HPDE6-E6E7 (cell line): ENCODE results near the gene GPR3.

Experiments
- DNase-seq: peaks from one replicate; pipeline ENCODE4 v3.0.0; 2011; ENCODE audit warnings: missing footprints; ENCODE audit errors: extremely low spot score

Gene GPR3

DNA sequence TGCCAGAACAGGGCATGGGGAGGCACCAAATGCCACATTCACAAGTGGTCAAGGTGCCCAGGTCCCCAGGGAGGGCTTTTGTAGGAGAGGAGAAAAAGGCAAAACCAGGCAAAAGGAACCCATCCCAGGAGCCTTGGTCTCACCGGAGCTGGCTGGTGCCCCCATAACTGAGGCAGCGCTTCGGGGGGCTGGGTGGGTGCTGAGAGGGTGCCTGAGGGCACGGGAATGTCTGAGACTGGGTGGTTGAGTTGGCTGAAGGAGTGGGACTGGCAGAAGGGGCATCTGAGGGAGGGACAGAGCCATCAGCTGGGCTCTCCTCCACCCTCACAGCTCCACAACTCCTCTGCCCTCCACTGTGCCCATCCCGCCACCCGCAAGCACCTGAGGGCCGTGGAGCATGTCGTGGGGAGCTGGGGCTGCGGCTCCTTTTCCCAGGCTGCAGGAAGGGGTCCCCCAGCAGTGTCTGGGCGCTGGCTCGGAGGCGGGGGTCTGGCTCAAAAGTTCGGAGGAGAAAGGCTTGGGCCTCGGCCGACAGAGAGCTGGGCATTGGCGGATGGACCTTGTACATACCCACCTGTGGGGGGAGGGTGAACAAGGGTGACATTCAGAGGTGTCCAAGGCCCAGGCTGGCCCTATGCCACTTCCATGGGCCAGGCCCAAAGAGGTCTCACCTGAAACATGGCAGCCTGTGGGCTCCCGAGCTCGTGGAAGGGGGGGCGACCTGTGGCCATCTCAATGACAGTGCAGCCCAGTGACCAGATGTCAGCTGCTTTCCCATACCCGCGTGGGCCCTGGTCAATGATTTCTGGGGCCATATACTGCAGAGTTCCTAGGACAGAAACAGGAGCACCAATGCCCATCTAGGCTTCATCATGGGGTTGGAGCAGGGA is 34.1 kb upstream of the GPR3 start:
- DNase-seq: no peak

DNA sequence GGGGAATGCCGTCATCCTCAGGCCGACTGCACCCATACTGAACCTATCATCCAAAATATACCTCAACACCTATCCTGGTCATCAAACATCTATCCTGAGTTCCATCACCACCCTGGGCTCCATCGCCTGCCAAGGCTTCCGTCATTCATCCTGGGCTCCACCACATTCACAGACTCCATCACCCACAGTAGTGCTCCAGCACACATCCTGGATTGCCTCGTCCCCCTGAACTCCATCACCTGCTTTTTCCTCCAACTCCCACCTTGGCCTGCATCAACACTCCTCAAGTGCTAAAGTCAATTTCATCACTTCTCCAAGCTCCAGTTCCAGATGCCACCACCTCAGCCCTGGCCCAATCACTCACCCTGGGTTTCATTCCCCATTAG is 33.5 kb upstream of the GPR3 start:
- no peak for DNase-seq

DNA sequence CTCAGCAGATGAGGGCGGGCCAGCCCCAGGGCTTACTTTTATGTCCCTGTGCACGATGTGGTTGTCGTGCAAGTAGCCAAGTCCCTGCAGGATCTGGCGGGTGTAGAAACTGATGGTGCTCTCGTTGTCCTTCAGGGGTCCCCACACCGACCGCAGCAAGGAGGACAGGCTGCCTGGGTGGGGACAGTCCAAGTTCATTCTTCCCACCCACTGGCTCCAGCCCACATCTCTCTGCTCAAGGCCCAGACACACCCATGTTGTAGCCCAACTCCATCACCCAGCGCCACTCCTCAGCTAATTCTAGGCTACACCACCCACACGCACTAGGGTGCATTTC is 32.6 kb upstream of the GPR3 start:
- no peak for DNase-seq

DNA sequence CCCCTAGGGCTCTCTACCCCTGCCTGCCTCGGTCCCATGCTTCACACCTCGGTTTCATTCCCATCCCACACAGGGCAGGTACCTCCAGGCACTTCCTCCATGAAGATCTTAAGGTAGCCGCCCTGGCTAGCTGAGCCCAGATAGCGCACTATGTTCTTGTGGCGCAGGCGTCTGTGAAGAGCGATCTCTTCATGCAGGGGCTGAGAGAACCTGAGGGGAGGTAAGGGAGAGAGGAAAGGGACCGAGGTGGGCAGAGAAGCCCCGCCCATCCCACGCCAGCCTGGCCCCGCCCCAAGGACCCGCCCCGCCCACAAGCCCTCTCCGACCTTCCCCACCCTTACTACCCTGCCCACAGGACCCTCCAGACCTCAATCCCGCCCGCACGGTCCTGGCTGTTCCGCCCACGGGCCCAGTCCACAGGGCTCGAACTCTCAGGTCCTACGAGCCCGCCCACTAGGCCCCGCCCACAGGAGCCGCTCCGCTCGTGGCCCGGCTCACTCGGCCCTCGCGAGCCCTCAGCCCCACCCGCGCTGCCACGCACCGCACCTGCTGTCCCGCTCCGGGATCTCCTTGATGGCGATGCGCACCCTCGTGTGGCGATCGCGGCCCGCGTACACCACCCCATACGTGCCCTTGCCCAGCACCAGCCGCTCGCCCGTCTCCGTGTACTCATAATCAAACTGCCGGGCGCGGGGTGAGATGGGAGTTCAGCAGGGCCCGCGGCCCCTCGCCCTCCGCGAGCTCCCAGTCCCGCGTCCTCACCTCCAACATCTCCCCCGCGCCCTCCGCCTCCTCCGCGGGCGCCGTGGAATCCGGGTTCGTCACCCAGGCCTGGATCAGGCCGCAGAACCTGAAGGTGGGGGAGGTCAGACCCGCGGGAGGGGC is 32.0 kb upstream of the GPR3 start:
- DNase-seq: no peak

DNA sequence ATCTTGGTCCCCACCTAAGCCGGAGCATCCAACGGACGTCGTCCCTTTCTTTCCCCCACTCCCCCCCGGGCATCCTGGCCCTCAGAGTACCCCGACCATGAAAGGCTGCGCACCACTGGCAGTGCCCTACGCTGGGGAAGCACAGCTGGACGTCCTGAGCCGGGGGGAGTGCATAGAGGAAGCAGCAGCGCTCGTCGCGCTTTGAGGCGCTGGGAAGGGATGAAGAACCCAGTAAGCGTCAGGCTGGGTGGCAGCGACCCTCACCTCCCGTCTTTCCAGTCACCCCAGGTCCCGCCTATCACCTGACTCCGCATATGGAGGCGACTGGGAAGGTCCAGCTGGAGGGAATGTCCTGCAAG is 31.4 kb upstream of the GPR3 start:
- no peak for DNase-seq

DNA sequence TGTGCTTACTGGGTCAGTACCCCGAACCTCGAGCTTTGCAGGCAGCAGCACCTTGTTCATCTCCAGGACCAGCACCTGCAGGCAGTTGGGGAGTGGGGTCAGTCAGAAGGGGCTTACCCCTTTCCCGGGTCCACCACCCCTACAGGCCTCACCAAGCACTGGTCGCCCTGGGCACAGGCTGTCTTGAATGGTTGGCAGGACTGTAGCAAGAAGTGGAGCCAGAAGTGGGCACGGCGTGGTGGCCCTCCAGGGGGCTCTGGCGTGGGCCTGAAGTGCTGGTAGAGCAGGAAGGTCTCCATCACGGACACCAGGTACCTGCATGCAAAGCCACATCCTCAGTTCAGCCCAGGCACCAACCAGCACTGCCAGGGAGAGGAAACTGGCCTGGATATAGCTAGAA is 30.9 kb upstream of the GPR3 start:
- no peak for DNase-seq

DNA sequence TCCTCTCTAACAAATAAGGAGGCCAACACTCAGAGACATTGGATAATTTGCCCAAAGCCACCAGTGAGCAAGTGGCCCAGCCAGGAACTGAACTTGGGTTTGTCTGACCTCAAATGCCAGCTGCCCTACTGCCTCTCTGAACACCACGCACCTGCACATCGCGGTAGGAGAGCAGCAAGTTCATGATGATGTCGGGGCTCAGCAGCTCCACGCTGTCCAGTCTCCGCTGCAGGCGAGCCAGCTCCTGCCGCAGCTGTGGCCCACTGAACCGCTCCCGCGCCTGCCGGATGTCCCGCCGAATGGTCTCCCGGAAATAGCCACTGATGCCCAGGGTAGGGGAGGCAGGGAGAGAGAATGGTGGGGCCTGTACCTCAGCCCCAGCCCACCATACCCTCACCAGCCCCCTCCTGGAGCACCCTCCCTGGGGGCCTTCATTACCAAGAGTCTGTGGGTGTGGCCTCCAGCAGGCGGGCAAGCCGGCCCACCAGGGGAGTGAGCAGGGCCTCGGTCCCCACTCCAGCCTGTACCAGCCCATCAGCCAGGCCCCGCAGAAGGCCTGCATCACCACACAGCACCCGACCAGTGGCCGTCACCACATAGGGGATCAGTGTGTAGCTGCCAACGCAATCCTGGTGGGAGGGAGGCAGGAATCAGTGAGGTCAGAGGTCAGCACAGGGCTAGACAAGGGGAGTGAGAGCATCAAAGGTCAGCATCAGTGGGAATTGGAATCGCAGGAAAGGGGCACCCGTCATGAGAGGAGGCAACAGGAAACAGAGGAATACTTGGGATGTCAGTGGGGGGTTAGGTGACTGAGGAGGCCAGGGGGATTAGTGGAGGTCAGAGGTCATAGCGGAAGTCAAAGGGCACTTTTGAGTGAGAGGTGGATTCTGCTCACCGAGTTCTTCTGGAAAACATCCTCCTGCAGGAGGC is 28.4 kb upstream of the GPR3 start:
- no peak for DNase-seq

DNA sequence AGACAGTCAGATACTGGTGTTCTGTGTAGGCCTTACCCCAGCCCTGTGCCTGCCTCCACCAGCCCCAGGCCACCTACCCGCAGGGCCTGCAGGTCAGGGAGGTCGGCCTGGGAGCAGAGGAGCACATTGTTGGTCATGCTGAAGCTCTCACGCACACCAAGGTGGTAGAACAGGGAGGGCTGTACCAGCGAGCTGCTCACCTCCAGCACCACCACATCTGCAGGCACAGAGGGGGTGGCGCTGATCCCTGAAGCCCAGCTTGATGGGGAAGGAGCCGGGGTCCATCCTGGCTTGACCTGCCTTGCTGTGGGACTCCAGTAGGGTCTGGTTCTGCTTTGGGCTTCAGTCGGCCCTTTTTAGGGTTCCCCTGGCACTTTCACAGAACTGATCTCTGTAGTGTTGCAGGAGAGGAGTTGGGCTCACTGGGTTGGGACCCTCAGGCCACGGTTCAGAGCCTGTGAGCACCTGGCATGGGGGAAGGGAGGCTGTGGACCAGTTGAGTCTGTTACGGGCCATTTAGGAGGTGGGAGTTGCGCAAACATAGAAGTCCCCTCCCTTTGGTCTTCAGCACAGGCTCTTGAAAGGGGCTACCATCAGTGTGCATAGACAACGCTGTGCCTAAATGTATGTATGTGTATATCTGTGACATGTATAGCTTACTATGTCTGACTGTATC is 27.6 kb upstream of the GPR3 start:
- no peak for DNase-seq

DNA sequence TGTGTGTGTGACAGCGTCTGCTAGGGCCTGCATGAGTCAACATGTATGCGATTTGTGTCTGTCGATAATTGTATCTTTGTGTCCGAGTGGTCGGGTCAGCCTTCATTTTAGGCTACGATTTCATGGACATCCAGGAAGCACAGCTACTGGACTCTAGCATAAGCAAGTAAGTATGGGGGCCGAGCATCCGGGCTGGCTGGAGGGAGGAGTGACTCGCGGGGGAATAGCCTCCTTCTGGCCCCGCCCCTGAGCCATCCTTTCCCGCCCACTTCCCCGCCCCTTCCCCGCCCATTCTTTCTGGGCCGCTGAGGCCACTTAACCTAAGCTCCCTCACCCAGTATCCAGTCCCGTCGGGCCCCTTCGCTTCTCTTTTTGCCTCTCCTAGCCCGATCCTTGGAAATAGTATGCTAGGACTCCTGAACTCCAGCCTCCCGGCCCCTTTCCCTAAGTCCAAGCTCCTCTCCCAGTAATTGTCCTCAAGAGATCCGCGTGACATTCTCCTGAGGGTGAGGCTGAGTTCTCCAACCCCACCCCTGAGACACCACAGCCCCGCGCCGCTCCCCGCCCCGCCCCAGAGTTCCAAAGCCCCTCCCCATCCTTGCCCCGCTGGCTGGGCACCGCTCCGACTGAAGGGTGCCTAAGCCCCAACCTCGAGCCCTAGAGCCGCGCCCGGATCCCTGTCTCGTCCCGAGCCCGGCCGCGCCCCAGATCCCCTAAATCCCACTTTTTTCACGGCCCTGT is 26.9 kb upstream of the GPR3 start:
- peak; percentile 86 for DNase-seq

DNA sequence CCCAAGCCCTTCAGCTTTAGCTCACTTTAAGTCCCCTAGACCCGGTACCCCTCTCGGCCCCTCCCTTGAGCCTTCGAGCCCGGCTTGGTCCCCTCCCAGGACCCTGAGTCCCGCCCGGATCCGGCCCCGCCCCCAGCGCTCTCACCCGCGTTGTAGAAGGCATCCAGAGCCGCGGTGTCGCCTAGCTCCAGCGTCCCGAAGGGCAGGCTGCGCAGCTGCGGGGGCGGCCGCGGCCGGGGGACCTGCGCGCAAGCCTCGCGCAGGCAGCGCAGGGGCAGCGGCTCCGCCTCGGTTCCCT is 26.4 kb upstream of the GPR3 start:
- no peak for DNase-seq

DNA sequence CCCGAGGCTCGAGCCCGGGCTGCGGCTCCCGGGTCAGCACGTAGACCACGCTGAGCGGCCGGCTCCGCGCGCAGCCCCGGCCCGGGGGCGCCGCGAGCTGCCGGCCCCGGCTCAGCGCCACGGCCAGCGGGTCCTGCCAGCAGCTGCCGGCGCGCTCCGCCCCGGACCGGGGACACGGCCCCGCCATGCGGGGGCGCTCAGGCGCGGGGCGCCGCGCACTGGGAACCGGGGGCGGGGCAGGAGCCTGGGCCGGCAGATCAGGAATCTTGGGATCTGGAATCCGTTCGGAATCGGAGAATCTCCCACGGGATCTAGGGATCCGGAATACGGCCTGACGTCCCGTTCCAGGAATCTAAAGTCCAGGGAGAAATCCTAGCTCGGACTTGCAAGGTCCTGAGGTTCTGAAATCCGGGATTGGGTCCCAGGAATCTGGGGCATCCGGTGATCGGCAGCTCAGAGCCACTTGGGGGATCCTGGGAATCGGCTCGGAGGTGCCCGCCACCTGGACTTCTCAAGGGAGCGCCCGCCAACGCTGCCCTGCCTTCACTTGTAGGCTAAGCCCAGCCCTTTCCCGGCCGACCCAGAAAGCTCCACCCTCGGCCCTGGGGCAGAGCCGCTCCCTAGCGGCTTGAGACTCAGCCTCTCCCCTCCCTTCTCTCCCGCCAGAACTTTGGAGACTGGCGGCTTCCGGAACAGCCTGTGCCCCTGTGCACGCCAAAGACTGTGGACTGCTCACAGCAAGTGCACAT is 25.8 kb upstream of the GPR3 start, which contains the start of gene MAP3K6:
MAP3K6 (minus strand) TSS at position 551 of the 749 bp plus-strand sequence; CDS start at position 187, 364 bp downstream.
- peak; percentile 88 for DNase-seq

DNA sequence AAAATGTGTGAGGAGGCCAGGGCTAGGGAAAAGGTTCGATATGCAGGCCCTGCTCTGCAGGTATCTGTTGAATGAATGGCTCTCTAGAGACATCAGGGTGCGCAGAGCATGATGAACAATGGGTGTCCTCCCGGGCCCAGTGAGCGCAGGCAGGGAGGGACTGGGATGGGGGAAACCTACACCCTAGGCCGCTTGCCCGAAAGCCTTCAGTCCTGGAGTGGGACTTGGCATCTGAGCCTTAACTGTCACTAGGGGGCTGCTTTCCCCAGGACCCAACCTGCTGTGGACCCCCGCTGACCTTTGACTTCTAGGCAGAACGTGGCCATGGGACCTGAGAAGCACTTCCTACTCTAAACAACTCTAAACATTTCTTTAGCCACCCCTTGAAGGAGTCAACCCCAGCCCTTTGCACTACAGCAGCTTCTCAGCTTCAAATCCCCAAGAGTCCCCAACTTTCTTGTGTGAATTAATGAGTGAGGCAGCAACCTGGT is 25.2 kb upstream of the GPR3 start:
- DNase-seq: no peak

DNA sequence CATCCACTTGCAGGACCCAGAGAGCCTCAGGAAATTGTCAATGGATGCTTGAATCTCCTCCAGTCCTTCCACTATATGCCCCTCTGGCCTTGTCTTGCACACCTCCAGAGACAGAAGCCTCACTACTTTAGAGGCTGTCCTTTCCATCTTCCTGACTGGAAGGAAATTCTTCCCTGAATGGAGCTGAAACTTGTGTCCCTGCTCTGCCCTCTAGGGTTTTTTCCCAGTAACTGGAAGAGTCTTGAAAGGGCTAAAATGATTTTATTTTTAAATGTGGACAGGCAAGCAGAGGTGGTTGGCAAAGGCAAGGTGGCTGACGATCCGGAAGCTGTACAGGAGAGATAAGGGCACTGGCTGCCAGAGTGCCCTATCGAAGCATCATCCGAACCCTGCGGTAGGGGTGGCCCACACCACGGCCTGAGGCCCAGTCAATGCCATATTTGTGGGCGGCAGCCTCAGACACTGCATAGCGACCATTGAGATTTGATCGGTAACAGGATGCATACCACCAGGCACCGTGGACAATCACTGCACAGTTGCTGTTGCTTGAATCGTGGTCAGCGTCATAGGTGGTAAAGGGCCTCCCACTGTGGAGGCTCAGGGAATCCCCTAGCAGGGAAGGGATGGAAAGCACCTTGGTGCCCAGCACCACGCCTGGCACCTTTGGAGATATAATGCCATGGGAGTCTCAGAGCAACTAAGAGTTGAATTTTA is 23.4 kb upstream of the GPR3 start:
- DNase-seq: no peak

DNA sequence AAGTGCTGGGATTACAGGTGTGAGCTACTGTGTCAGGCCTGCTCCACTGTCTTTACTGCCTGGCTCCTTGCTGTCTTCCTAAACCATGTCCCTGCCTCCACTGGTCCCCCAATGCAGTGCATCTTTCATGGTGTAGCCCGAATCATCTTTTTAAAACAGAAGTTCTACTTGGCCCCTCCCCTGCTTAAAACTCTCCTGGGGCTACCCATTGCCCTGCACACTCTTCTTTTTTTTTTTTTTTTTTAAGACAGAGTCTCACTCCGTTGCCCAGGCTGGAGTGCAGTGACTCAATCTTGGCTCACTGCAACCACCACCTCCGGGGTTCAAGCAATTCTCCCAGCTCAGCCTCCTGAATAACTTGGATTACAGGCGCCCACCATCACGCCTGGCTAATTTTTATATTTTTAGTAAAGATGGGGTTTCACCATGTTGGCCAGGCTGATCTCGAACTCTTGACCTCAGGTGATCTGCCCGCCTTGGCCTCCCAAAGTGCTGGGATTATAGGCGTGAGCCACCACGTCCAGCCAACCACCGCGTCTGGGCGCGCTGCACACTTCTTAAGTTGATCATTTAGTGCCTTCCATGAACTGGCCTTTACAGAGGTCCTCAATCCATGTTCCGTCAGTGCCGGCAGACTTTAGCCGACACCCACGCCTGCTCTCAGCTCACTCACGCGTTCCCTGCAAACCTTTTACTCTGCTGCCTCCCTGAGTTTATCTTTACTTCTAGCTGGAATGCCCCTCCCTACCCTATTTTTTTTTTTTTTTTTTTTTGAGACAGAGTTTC is 20.2 kb upstream of the GPR3 start:
- no peak for DNase-seq

DNA sequence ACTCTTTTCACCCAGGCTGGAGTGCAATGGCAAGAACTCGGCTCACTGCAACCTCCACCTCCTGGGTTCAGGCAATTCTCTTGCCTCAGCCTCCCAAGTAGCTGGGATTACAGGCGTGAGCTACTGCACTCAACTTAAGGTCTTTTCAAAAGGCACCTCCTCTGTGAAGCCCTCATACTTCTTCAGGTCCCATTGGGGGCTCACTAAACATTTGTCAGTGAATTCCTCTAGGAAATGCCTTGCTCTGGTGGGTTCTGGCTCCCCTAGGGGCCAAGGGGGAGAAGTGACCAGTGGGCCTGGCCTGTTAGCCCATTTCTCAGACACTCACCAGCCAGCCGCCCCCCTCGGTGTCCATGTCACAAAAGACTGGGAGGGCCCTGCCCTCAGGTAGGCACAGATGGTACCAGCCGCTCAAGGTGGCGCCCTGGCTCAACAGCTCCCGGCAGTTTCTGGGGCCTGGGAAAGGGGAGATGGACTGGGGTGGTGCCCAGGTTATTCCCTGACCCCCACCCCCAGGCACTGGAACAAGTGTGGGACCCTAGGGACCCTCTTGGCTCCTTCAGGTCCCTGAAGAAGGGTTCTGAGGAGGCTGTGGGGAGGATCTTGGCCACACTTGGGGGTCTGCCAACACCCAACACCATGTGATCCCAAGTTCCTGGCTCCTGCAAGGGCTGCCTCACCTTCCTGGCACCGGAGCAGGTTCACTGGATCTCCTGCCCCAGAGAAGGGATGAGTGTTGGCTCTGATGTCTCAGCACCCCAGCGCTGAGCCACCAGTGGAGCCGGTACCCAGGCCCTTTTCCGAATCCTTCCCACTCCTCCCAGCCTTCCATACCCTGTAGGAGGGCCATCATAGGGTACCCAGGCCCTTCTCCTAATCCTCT is 19.4 kb upstream of the GPR3 start:
- DNase-seq: no peak

DNA sequence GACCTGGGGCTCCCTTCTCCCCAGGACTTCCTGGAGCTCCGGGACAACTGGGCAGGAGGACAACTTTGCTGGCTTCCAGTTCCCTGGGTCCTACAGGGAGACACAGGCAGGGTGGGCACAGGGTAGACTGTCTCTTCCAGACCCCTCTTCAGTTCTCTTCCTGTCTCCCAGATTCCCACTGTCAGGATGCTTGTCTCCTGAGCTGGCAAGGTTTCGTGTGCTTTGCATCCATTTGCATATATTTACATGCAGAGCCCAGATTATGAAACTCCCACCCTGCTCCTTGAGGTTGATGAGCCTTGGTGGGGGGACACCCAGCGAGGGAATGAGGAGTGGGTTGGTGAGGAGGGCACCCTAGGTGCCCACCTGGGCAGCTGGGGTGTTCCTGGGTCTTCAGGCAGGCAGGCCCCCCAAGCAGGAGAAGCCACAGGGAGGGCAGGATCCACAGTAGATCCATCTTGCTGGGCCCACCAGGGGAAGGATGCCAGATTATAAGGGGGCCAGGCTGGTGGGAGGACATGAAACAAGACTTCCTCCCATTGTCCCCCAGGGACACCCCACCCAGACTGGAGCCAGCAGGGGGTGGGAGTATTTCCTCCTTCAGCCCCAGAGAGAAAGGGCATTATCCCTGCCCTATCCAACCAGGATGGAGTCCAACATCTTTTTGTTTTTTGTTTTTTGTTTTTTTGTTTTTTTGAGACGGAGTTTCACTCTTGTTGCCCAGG is 17.9 kb upstream of the GPR3 start, which contains the start of gene FCN3:
FCN3 (minus strand) TSS at position 463 of the 725 bp plus-strand sequence; CDS start at position 457, 6 bp downstream.
- DNase-seq: no peak
